Activated T-helper 2 cell treated with anti-CD3 and anti-CD28 coated beads, Interferon-gamma antibody, Interleukin-2, Interleukin-4, amounts not matched to agents 10 μg/mL and 5 μg/mL and 100 μg/mL, durations not matched to agents 14 hours and 24 hours and 36 hours (primary cell): Measurements from ENCODE around the gene DCN. TPM values are rescaled to one million over a fixed set of nuclear protein-coding genes. Genes with fewer than 3 reads are reported as not detected.

Source experiments
- DNase-seq: peaks from one replicate; pipeline ENCODE4 v3.0.0; 2021; ENCODE audit warnings: low spot score
- H3K27ac Mint-ChIP-seq: one replicate; pipeline ENCODE4 v1.8.0; 2021; ENCODE audit warnings: mixed read lengths
- H3K27me3 Mint-ChIP-seq: one replicate; pipeline ENCODE4 v1.8.0; 2021; ENCODE audit warnings: low read depth, mixed read lengths
- H3K36me3 Mint-ChIP-seq: one replicate; pipeline ENCODE4 v1.8.0; 2021; ENCODE audit warnings: low read depth, mixed read lengths
- H3K4me1 Mint-ChIP-seq: one replicate; pipeline ENCODE4 v1.8.0; 2021; ENCODE audit warnings: low read depth, mixed read lengths
- H3K4me3 Mint-ChIP-seq: one replicate; pipeline ENCODE4 v1.8.0; 2021; ENCODE audit warnings: low read depth, mild to moderate bottlenecking, moderate library complexity, mixed read lengths
- H3K9me3 Mint-ChIP-seq: one replicate; pipeline ENCODE4 v1.8.0; 2021; ENCODE audit warnings: mixed read lengths
- intact Hi-C: fragments of 100-400 bp; cut with micrococcal nuclease; formaldehyde crosslinking; loops from one replicate; pipeline ENCODE4 v1.15.1; 2023
- total RNA-seq: library from RNA; stranded (reverse); gene quantifications from 2 replicates; pipeline ENCODE4 v1.2.3, GENCODE V29; 2022

DCN gene
- total RNA-seq, 1 donor from 2014 or later = not detected

- Mint-ChIP-seq H3K4me3 (no peak overlapping the region), H3K27me3 (no peaks in the 10 kb centered on the region), H3K36me3 (no peaks in the 10 kb centered on the region), H3K27ac (no peak overlapping the region), H3K9me3 (no peaks in the 10 kb centered on the region), H3K4me1 (no peaks in the 10 kb centered on the region)
- no peak for DNase-seq
- intact Hi-C loops = loop anchor here (10.0 kb wide), 1 partner anchor 144 kb away; no protein-coding TSS in a partner anchor
Observed at GRCh38 chr12:91180582-91181395, 1.8 kb downstream of the DCN start.

- intact Hi-C loops = loop anchor here (10.0 kb wide), 1 partner anchor 145 kb away; no protein-coding TSS in a partner anchor
- Mint-ChIP-seq H3K27ac (no peak overlapping the region), H3K4me3 (no peak overlapping the region), H3K36me3 (no peaks in the 10 kb centered on the region), H3K4me1 (no peaks in the 10 kb centered on the region), H3K9me3 (no peaks in the 10 kb centered on the region), H3K27me3 (no peaks in the 10 kb centered on the region)
- DNase-seq = no peak
Observed at GRCh38 chr12:91179966-91180561, 2.6 kb downstream of the DCN start.

GRCh38 chr12:91179315-91179714 is 3.3 kb downstream of the DCN start:
- Mint-ChIP-seq H3K9me3 (no peaks in the 10 kb centered on the region), H3K36me3 (no peaks in the 10 kb centered on the region), H3K27ac (no peak overlapping the region), H3K4me3 (no peak overlapping the region), H3K4me1 (no peaks in the 10 kb centered on the region), H3K27me3 (no peaks in the 10 kb centered on the region)
- no peak for DNase-seq
- intact Hi-C loops = no loop called here

GRCh38 chr12:91178781-91179180 is 3.8 kb downstream of the DCN start:
- intact Hi-C loops = no loop called here
- Mint-ChIP-seq H3K27ac (no peak overlapping the region), H3K27me3 (no peaks in the 10 kb centered on the region), H3K4me3 (no peak overlapping the region), H3K36me3 (no peaks in the 10 kb centered on the region), H3K4me1 (no peaks in the 10 kb centered on the region), H3K9me3 (no peaks in the 10 kb centered on the region)
- DNase-seq = no peak

- Mint-ChIP-seq H3K36me3 (no peaks in the 10 kb centered on the region), H3K9me3 (no peaks in the 10 kb centered on the region), H3K27ac (no peak overlapping the region), H3K4me1 (no peaks in the 10 kb centered on the region), H3K27me3 (no peaks in the 10 kb centered on the region), H3K4me3 (no peak overlapping the region)
- intact Hi-C loops = no loop called here
- no peak for DNase-seq
Observed at GRCh38 chr12:91178139-91178561, 4.5 kb downstream of the DCN start.

- H3K36me3 Mint-ChIP-seq = no peaks in the 10 kb centered on the region
- intact Hi-C loops = no loop called here
- H3K27ac Mint-ChIP-seq = no peak overlapping the region
- no peaks in the 10 kb centered on the region for H3K27me3 Mint-ChIP-seq
- H3K4me1 Mint-ChIP-seq = no peaks in the 10 kb centered on the region
- DNase-seq = no peak
- no peak overlapping the region for H3K4me3 Mint-ChIP-seq
- no peaks in the 10 kb centered on the region for H3K9me3 Mint-ChIP-seq
Observed at GRCh38 chr12:91177381-91177780, 5.2 kb downstream of the DCN start.

- H3K4me1 Mint-ChIP-seq = no peaks in the 10 kb centered on the region
- no peak overlapping the region for H3K27ac Mint-ChIP-seq
- no peaks in the 10 kb centered on the region for H3K9me3 Mint-ChIP-seq
- no peak overlapping the region for H3K4me3 Mint-ChIP-seq
- H3K36me3 Mint-ChIP-seq = no peaks in the 10 kb centered on the region
- H3K27me3 Mint-ChIP-seq = no peaks in the 10 kb centered on the region
- DNase-seq = no peak
- intact Hi-C loops = no loop called here
Observed at GRCh38 chr12:91176915-91177314, 5.7 kb downstream of the DCN start.

GRCh38 chr12:91176358-91176757 is 6.3 kb downstream of the DCN start:
- no peak overlapping the region for H3K4me3 Mint-ChIP-seq
- no peak for DNase-seq
- H3K36me3 Mint-ChIP-seq = no peaks in the 10 kb centered on the region
- H3K27me3 Mint-ChIP-seq = no peaks in the 10 kb centered on the region
- no peaks in the 10 kb centered on the region for H3K4me1 Mint-ChIP-seq
- H3K9me3 Mint-ChIP-seq = no peaks in the 10 kb centered on the region
- intact Hi-C loops = no loop called here
- H3K27ac Mint-ChIP-seq = no peak overlapping the region

- Mint-ChIP-seq H3K27me3 (no peaks in the 10 kb centered on the region), H3K36me3 (no peaks in the 10 kb centered on the region), H3K27ac (no peak overlapping the region), H3K9me3 (no peaks in the 10 kb centered on the region), H3K4me3 (no peak overlapping the region), H3K4me1 (no peaks in the 10 kb centered on the region)
- intact Hi-C loops = no loop called here
- no peak for DNase-seq
Observed at GRCh38 chr12:91173124-91173523, 9.5 kb downstream of the DCN start.

GRCh38 chr12:91172096-91172495 is 10.5 kb downstream of the DCN start:
- H3K27me3 Mint-ChIP-seq = no peaks in the 10 kb centered on the region
- intact Hi-C loops = no loop called here
- H3K4me1 Mint-ChIP-seq = no peaks in the 10 kb centered on the region
- no peak overlapping the region for H3K4me3 Mint-ChIP-seq
- DNase-seq = no peak
- H3K9me3 Mint-ChIP-seq = no peaks in the 10 kb centered on the region
- no peaks in the 10 kb centered on the region for H3K36me3 Mint-ChIP-seq
- H3K27ac Mint-ChIP-seq = no peak overlapping the region

- no peaks in the 10 kb centered on the region for H3K27me3 Mint-ChIP-seq
- no peak overlapping the region for H3K4me3 Mint-ChIP-seq
- DNase-seq = no peak
- intact Hi-C loops = no loop called here
- H3K36me3 Mint-ChIP-seq = no peaks in the 10 kb centered on the region
- H3K4me1 Mint-ChIP-seq = no peaks in the 10 kb centered on the region
- no peak overlapping the region for H3K27ac Mint-ChIP-seq
- no peaks in the 10 kb centered on the region for H3K9me3 Mint-ChIP-seq
Observed at GRCh38 chr12:91171476-91171875, 11.1 kb downstream of the DCN start.

GRCh38 chr12:91163116-91163515 is 19.5 kb downstream of the DCN start:
- Mint-ChIP-seq H3K27ac (no peak overlapping the region), H3K4me1 (no peaks in the 10 kb centered on the region), H3K36me3 (no peaks in the 10 kb centered on the region), H3K9me3 (no peaks in the 10 kb centered on the region), H3K27me3 (no peaks in the 10 kb centered on the region), H3K4me3 (no peak overlapping the region)
- no peak for DNase-seq
- intact Hi-C loops = no loop called here

- H3K4me1 Mint-ChIP-seq = no peaks in the 10 kb centered on the region
- intact Hi-C loops = no loop called here
- H3K27me3 Mint-ChIP-seq = no peaks in the 10 kb centered on the region
- H3K27ac Mint-ChIP-seq = no peak overlapping the region
- H3K36me3 Mint-ChIP-seq = no peaks in the 10 kb centered on the region
- no peaks in the 10 kb centered on the region for H3K9me3 Mint-ChIP-seq
- no peak overlapping the region for H3K4me3 Mint-ChIP-seq
- DNase-seq = no peak
Observed at GRCh38 chr12:91161009-91161408, 21.6 kb downstream of the DCN start.
